H9 (cell line): ENCODE results near the gene STARD8. TPM values are rescaled to one million over a fixed set of nuclear protein-coding genes. Genes with fewer than 3 reads are reported as not detected.

Experiments
- DNase-seq: peaks from one replicate; pipeline ENCODE4 v3.0.0-alpha.2; 2017
- H2AFZ ChIP-seq: one replicate; pipeline ENCODE4 v1.6.1; 2013; ENCODE audit warnings: mild to moderate bottlenecking, low read length, control low read depth, moderate library complexity
- H2AK5ac ChIP-seq: 2 replicates; pipeline ENCODE4 v1.6.1; 2013; ENCODE audit warnings: low read length, control low read depth, mixed read lengths; ENCODE audit not compliant: insufficient read length
- H2BK120ac ChIP-seq: one replicate; pipeline ENCODE4 v1.6.1; 2013; ENCODE audit warnings: low read depth, mild to moderate bottlenecking, low read length, control low read depth, inconsistent platforms; ENCODE audit not compliant: poor library complexity, severe bottlenecking
- H2BK12ac ChIP-seq: 2 replicates; pipeline ENCODE4 v1.6.1; 2013; ENCODE audit warnings: low read length, control low read depth, mixed read lengths, low read depth; ENCODE audit not compliant: insufficient read length
- H2BK15ac ChIP-seq: 2 replicates; pipeline ENCODE4 v1.6.1; 2013; ENCODE audit warnings: low read depth, low read length, control low read depth
- H2BK20ac ChIP-seq: one replicate; pipeline ENCODE4 v1.6.1; 2013; ENCODE audit warnings: low read depth, mild to moderate bottlenecking, low read length, control low read depth, inconsistent platforms; ENCODE audit not compliant: poor library complexity, severe bottlenecking
- H2BK5ac ChIP-seq: 2 replicates; pipeline ENCODE4 v1.6.1; 2013; ENCODE audit warnings: low read length, control low read depth, mixed read lengths; ENCODE audit not compliant: insufficient read length
- H3K14ac ChIP-seq: 2 replicates; pipeline ENCODE4 v1.6.1; 2013; ENCODE audit warnings: low read length, control low read depth; ENCODE audit not compliant: insufficient read depth
- H3K18ac ChIP-seq: 2 replicates; pipeline ENCODE4 v1.6.1; 2013; ENCODE audit warnings: low read depth, mild to moderate bottlenecking, mixed read lengths, low read length, control low read depth; ENCODE audit not compliant: insufficient read length
- H3K23ac ChIP-seq: 2 replicates; pipeline ENCODE4 v1.6.1; 2013; ENCODE audit warnings: low read length, control low read depth, mixed read lengths, low read depth; ENCODE audit not compliant: insufficient read length
- H3K23me2 ChIP-seq: 2 replicates; pipeline ENCODE4 v1.6.1; 2013; ENCODE audit warnings: low read depth, mild to moderate bottlenecking, mixed read lengths, low read length, control low read depth; ENCODE audit not compliant: insufficient read length, poor library complexity, severe bottlenecking
- H3K27ac ChIP-seq: 2 replicates; pipeline ENCODE4 v1.5.1; 2013; ENCODE audit warnings: low read length, control low read depth, mixed read lengths, low read depth; ENCODE audit not compliant: insufficient read length
- H3K27me3 ChIP-seq: 2 replicates; pipeline ENCODE4 v1.6.1; 2013; ENCODE audit warnings: low read length, control low read depth, inconsistent platforms; ENCODE audit not compliant: insufficient read depth
- H3K4ac ChIP-seq: 2 replicates; pipeline ENCODE4 v1.6.1; 2013; ENCODE audit warnings: low read depth, mild to moderate bottlenecking, control low read depth, inconsistent platforms, low read length, moderate library complexity
- H3K4me1 ChIP-seq: 2 replicates; pipeline ENCODE4 v1.6.1; 2013; ENCODE audit warnings: low read length, control low read depth, inconsistent platforms; ENCODE audit not compliant: insufficient read depth
- H3K4me2 ChIP-seq: 2 replicates; pipeline ENCODE4 v1.6.1; 2013; ENCODE audit warnings: low read length, control low read depth, mixed read lengths; ENCODE audit not compliant: insufficient read length, insufficient read depth
- H3K56ac ChIP-seq: 2 replicates; pipeline ENCODE4 v1.6.1; 2013; ENCODE audit warnings: low read depth, mild to moderate bottlenecking, mixed read lengths, low read length, control low read depth; ENCODE audit not compliant: insufficient read length
- H3K79me1 ChIP-seq: 2 replicates; pipeline ENCODE4 v1.6.1; 2013; ENCODE audit warnings: low read depth, mild to moderate bottlenecking, moderate library complexity, low read length, control low read depth, inconsistent platforms; ENCODE audit not compliant: insufficient read depth, poor library complexity, severe bottlenecking
- H3K79me2 ChIP-seq: 2 replicates; pipeline ENCODE4 v1.6.1; 2013; ENCODE audit warnings: low read length, control low read depth, inconsistent platforms; ENCODE audit not compliant: insufficient read depth
- H3K9ac ChIP-seq: 2 replicates; pipeline ENCODE4 v1.6.1; 2013; ENCODE audit warnings: low read length, control low read depth, mixed read lengths; ENCODE audit not compliant: insufficient read length; ENCODE audit errors: extremely low read depth
- H3K9me3 ChIP-seq: one replicate; pipeline ENCODE4 v1.6.1; 2013; ENCODE audit warnings: low read depth, low read length, inconsistent platforms; ENCODE audit not compliant: control insufficient read depth
- H3T11ph ChIP-seq: one replicate; pipeline ENCODE4 v1.6.1; 2013; ENCODE audit warnings: mild to moderate bottlenecking, low read length, control low read depth, inconsistent platforms
- H4K20me1 ChIP-seq: one replicate; pipeline ENCODE4 v1.6.1; 2013; ENCODE audit not compliant: control insufficient read depth, insufficient read length, insufficient read depth
- H4K5ac ChIP-seq: 2 replicates; pipeline ENCODE4 v1.6.1; 2013; ENCODE audit warnings: low read depth, mild to moderate bottlenecking, mixed read lengths, low read length, control low read depth; ENCODE audit not compliant: insufficient read length
- H4K8ac ChIP-seq: replicated peaks from 2 replicates; pipeline ENCODE4 v1.6.1; 2013; ENCODE audit warnings: low read length, control low read depth, mixed read lengths, low read depth; ENCODE audit not compliant: insufficient read length
- H4K91ac ChIP-seq: 2 replicates; pipeline ENCODE4 v1.6.1; 2013; ENCODE audit warnings: low read depth, mild to moderate bottlenecking, moderate library complexity, mixed read lengths, low read length, control low read depth; ENCODE audit not compliant: insufficient read length
- H3K27ac Mint-ChIP-seq, 3 experiments: 2 replicates in 2 of 3; 3 replicates in 1 of 3; pipeline ENCODE4 v1.8.0; 2020 to 2021; ENCODE audit warnings: mixed read lengths in 3 of 3, mild to moderate bottlenecking in 1 of 3, moderate library complexity in 1 of 3
- H3K27me3 Mint-ChIP-seq: 2 replicates; pipeline ENCODE4 v1.8.0; 2021; ENCODE audit warnings: low read depth, mild to moderate bottlenecking, moderate library complexity, mixed read lengths
- H3K36me3 Mint-ChIP-seq, 3 experiments: 2 replicates in 2 of 3; 3 replicates in 1 of 3; pipeline ENCODE4 v1.8.0; 2020 to 2021; ENCODE audit warnings: low read depth in 3 of 3, mixed read lengths in 3 of 3; ENCODE audit not compliant: insufficient read depth in 1 of 3
- H3K4me1 Mint-ChIP-seq, 2 experiments: 2 replicates each; pipeline ENCODE4 v1.8.0; 2020; ENCODE audit warnings: mixed read lengths in 2 of 2
- H3K4me3 Mint-ChIP-seq, 2 experiments: 2 replicates in 1 of 2; 3 replicates in 1 of 2; pipeline ENCODE4 v1.8.0; 2020 to 2021; ENCODE audit warnings: mild to moderate bottlenecking in 2 of 2, mixed read lengths in 2 of 2, moderate library complexity in 1 of 2
- H3K9me3 Mint-ChIP-seq, 2 experiments: 2 replicates in 1 of 2; 3 replicates in 1 of 2; pipeline ENCODE4 v1.8.0; 2020; ENCODE audit warnings: mild to moderate bottlenecking in 2 of 2, mixed read lengths in 2 of 2, moderate library complexity in 1 of 2
- CTCF ChIP-seq: fragments of 200-600 bp; sonication (generic); conservative IDR thresholded peaks from 3 replicates; pipeline ENCODE4 v1.8.0; 2021; ENCODE audit warnings: antibody characterized with exemption, mild to moderate bottlenecking
- WGBS: extraction: QIAGEN DNeasy Blood & Tissue Kit; methylation state at CpG from one replicate; pipeline ENCODE4 v1.1.7; 2013; ENCODE audit warnings: missing lambda C conversion rate, low lambda C conversion rate, mixed read lengths; ENCODE audit not compliant: insufficient read length; ENCODE audit errors: extremely low coverage; 5-methylcytosine and 5-hydroxymethylcytosine counted together
- total RNA-seq: library from RNA; stranded (reverse); gene quantifications from 2 replicates; pipeline ENCODE4 v1.2.1, GENCODE V29; 2021

The STARD8 gene
- total RNA-seq, 1 experiment from 2014 or later = 0.52 TPM

DNA sequence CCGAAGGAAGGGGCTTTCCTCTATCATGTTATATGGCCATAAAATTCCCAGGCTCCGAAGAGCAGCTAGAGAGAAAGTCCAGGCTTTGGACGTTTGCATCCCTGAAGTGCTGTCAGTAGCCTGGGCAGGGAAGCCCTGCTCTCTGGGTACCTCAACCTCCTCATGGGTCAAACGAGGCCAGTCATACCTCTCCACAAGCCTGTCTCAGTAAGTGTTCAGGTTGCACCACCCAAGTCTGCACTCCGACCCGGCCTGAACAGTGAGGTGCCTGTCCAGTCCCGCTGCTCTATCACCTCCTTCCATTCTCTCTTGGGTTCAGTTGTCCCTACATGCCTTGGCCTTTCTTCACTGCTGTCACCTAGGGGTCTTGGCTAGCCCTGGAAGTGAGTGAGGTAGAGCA lies 78.9 kb downstream of the STARD8 start:
- Histone ChIP-seq H3K27ac (no peak overlapping the region), H3K9ac (no peak overlapping the region), H3K9me3 (peaks cover 38% of the 10 kb centered on the region), H4K8ac (no peak overlapping the region), H2AK5ac (no peak overlapping the region), H2BK20ac (no peak overlapping the region), H2BK15ac (no peak overlapping the region), H3K23ac (no peak overlapping the region), H3K4me1 (no peaks in the 10 kb centered on the region), H3K79me1 (no peaks in the 10 kb centered on the region), H2AFZ (no peak overlapping the region), H4K91ac (no peak overlapping the region), H3K79me2 (no peaks in the 10 kb centered on the region), H2BK5ac (no peak overlapping the region), H3K27me3 (no peaks in the 10 kb centered on the region), H4K20me1 (no peaks in the 10 kb centered on the region), H3K23me2 (no peaks in the 10 kb centered on the region), H3T11ph (no peak overlapping the region), H3K18ac (no peak overlapping the region), H2BK120ac (no peak overlapping the region), H3K56ac (no peak overlapping the region), H3K4me2 (no peak overlapping the region), H3K4ac (no peak overlapping the region), H2BK12ac (no peak overlapping the region), H4K5ac (no peak overlapping the region), H3K14ac (no peak overlapping the region)
- Mint-ChIP-seq H3K36me3 (peaks cover 3 to 7% (median 4%) of the 10 kb centered on the region in 3 experiments; a peak in 5 of 7 replicates), H3K4me1 (no peaks in the 10 kb centered on the region), H3K9me3 (peaks cover 67 to 68% of the 10 kb centered on the region in 2 experiments), H3K27ac (no peak overlapping the region), H3K4me3 (no peak overlapping the region), H3K27me3 (peaks cover 7% of the 10 kb centered on the region)
- WGBS = no CpG with 5 or more reads among the region's 7 CpGs
- DNase-seq = no peak
- no peak for TF ChIP-seq CTCF
